ENCODE measurements around the gene GPR135.
A peak's percentile ranks its signal among the peaks of the same experiment; 100 is the strongest.

The GPR135 gene, protein sequence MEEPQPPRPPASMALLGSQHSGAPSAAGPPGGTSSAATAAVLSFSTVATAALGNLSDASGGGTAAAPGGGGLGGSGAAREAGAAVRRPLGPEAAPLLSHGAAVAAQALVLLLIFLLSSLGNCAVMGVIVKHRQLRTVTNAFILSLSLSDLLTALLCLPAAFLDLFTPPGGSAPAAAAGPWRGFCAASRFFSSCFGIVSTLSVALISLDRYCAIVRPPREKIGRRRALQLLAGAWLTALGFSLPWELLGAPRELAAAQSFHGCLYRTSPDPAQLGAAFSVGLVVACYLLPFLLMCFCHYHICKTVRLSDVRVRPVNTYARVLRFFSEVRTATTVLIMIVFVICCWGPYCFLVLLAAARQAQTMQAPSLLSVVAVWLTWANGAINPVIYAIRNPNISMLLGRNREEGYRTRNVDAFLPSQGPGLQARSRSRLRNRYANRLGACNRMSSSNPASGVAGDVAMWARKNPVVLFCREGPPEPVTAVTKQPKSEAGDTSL

GRCh38 chr14:59465316-59466135 is at the start of gene GPR135:
Gene GPR135, minus strand, starts transcription at chr14:59465380. Its CDS starts 154 bp downstream, at chr14:59465226.
- no peak for DNase-seq (ENCODE audit: low spot score)

GRCh38 chr14:59511916-59512575 is 46.9 kb upstream of the GPR135 start:
- no peak for DNase-seq (ENCODE audit: low spot score)

DNA sequence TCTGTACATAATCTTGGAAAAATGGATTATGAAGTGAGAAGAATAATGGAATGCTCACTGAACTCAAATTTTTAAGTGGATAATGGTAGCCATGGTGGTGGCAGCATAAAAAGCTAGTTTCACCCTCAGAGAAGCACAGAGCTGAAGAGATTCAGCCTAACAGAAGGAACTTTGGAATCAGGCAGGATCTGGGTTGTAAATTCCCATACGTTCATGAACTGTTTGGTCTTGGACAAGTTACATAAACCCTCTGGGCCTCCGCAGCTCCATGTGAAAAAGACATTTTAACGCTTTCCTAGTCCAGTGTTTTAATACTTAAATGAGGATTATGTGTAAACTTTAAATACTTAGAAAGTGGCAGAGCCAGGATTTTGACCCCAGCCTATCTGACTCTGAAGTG is 45.8 kb upstream of the GPR135 start:
- DNase-seq (ENCODE audit: low spot score), result no peak

GRCh38 chr14:59510001-59510400 is 44.8 kb upstream of the GPR135 start:
- no peak for DNase-seq (ENCODE audit: low spot score)

DNA sequence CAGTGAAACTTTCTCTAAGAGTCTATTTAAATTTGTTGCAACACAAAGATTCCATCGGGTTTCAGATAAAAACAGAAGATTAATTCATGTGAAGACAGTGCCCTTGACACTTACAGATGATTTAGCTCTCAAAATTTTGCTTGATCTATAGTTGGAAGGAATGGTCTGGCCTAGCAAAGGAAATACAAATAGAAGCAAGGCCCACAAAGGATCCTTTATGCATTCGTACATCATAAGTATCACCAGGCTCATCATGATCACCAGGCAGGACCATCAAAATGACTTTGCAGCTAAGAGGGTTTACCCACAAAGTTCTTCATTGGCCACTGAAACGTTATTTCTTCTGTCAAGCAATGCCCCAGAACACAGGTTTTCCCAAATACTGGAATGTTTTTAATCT is 43.9 kb upstream of the GPR135 start:
- DNase-seq (ENCODE audit: low spot score), result no peak

DNA sequence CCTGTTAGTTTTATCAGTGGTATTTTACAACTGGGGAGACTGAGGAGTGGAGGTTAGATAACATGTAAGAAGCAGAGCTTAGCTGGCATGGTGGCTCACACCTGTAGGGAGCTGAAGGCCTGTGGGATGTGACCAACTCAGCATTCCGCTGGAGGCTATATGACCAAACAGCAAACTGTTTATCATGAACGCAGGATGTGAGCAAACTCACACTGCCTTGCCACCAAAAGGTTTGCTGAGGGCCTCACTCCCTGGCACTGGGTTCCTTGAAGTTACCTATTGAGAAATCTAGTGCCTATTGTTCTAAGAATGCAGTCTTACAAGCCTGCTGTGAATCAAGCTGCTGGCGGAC is 42.5 kb upstream of the GPR135 start:
- DNase-seq (ENCODE audit: low spot score), result no peak

GRCh38 chr14:59507063-59507751 is 42.0 kb upstream of the GPR135 start:
- peak; percentile 63 for DNase-seq (ENCODE audit: low spot score)

- no peak for DNase-seq (ENCODE audit: low spot score)
These were observed 38.1 kb upstream of the GPR135 start for GRCh38 chr14:59503256-59503655.

DNA sequence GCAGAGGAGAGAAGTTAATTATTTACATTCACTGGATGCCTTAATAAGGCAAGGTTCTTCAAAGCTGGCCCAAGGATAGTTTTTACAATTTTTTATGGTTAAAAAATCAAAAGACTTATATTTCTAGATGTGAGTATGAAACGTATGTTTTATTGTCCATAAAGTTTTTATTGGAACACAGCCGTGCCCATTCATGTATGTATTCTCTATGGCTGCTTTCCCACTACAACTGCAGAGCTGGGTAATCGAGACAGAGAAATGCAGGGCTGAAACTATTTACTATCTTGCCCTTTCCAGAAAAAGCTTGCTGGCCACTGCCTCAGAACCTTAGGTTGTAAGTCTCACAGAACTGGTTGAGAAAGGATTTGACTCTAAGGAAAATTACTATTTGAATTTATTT is 35.6 kb upstream of the GPR135 start:
- no peak for DNase-seq (ENCODE audit: low spot score)

GRCh38 chr14:59492384-59492783 is 27.2 kb upstream of the GPR135 start:
- no peak for DNase-seq (ENCODE audit: low spot score)

GRCh38 chr14:59490756-59491155 is 25.6 kb upstream of the GPR135 start:
- DNase-seq (ENCODE audit: low spot score), result no peak

DNA sequence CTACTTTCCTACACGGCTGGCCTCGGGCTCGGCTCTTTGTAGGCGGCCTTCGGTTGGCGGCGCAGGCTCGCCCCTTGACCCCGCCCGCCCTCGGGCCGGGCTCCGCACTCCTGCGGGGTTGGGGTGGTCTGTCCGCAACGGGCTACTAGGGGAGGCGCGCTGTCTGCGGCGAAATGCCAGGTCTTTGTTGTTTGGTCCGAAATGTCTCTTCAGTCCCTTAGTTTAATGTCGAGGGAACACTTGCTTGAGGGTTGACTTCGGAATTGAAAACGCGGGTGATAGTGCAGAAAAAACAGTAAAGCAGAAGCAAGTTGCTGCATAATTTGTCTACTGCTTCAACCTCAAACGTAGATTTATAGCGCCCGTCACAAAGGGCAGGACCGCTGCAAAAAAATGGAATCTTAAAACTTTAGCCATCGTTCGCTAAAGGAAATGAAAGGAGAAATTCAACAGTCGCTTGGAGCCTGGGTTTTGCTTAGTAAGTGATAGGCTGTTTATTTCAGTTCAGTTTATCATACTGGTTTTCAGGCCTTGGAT is 19.5 kb upstream of the GPR135 start:
- DNase-seq (ENCODE audit: low spot score), result no peak

DNA sequence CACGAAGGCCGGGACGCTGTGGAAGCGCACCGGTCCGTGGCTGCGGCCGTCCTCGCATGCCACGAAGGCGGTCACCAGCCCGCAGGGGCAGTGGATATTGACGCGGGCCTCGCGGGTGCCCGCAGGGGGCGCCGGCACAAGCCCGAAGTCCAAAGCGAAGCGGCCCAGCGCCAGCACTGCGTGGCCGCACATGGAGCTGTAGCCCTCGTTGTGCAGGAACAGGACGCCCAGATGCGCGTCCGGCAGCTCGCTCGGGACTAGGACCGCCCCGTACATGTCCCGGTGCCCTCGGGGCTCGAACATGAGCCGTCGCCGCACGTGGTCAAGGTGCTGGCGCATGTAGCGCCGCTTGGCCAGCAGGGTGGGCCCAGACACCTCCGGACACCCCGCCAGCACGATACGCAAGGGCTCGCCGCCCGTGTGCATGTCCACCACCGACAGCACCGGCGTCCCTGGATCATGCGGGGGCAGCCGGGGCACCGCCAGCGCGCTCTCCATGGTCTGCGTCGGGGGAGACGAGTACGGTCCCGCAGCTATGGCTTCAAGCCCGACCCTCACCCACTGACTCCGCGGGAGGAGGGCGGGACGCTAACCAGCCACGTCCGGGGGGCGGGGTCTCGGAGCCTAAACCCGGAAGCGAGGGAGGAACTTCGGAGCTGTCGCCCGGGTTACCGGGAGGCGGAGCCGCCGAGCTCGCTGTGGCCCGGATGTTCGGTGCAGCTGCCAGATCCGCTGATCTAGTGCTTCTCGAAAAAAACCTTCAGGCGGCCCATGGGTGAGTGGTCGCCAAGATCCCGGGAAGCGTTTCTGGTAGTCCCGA is 18.8 kb upstream of the GPR135 start, which contains the start of the genes JKAMP and L3HYPDH:
Gene JKAMP (plus strand): TSS at position 699 of the 820 bp plus-strand sequence. CDS start 73 bp downstream, at position 772.
Gene L3HYPDH (minus strand): TSS at position 590 of the 820 bp plus-strand sequence. CDS start 92 bp downstream, at position 498.
- peak; percentile 96 for DNase-seq (ENCODE audit: low spot score)

- no peak for DNase-seq (ENCODE audit: low spot score)
These were observed 18.2 kb upstream of the GPR135 start for GRCh38 chr14:59483363-59483762.

DNA sequence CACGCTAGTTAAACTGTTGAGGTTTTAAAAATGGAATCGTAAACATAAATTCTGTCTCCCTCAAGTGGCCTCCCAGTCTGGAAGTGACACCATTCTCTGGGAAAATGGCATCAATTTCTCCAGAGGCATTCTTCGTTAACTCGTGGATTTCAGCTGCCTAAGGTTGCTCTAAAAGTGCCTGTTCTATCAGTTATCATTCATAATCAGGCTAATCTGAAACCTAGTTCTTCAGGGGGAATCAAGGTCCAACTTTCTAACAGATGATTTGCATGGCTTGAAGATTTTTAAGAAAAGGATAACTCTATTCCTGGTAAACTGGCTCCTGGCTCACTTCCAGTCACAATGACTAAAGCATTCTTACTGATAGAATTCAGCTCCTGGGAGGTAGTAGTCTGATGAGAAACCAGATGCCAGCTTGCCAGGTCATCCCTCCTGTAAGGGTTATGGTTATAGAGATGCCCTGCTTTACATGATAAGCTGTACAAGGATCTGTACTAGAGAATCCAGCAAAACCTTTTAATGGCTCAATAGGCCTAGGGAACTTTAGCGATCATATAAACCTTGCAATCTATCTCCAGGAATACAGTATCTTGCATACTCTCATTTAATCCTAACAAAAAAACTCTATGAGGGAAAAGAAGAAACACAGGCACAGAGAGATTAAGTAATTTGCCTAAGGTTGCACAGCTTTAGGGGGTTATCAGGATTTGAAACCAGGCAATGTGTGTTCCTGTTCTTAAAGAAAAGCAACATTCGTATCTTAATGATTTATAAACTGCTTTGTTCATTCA is 17.6 kb upstream of the GPR135 start:
- peak; percentile 57 for DNase-seq (ENCODE audit: low spot score)

DNA sequence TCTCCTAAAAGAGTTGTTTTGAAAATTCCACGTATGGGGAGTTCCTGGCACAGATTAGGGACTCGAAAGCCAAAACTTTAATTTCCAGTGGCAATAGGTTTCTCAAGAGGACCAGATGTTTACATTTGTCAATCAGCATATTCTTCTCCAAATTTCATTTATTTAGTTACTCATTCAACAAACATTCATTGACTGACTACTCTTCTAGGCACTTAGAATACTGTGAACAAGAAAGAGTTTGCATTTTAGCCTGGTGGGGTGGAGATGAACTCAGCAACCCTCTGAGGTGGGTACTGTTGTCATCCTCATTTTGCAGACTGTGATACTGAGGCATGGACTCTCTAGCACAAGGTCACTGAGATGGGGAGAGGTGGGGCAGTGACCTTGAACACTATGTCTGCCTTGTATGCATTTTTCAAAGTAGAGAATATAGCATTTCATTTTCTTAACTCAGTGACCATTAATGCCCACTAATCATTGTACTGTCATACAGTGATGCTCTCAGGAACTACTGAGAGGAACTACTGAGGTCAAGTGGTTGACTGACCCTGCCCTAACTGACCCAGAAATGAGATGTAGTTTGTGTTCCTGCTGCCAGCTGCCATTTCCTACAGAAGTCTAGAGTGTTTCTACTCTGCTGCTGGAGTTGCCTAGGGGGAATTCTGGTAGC is 16.8 kb upstream of the GPR135 start:
- DNase-seq (ENCODE audit: low spot score), result no peak

- DNase-seq (ENCODE audit: low spot score), result no peak
These were observed 16.2 kb upstream of the GPR135 start for GRCh38 chr14:59481407-59481806.

GRCh38 chr14:59480166-59480565 is 15.0 kb upstream of the GPR135 start:
- no peak for DNase-seq (ENCODE audit: low spot score)

- DNase-seq (ENCODE audit: low spot score), result no peak
These were observed 13.4 kb upstream of the GPR135 start for GRCh38 chr14:59478540-59478939.
